GM12878 (cell line): ENCODE data around the gene SLC7A10.

Source experiments
- NR2C2 ChIP-seq: IDR thresholded peaks from 2 replicates; pipeline ENCODE4 v1.6.1; 2011; ENCODE audit warnings: borderline replicate concordance, low read depth; ENCODE audit not compliant: control insufficient read depth, insufficient read length
- POLR2A ChIP-seq: IDR thresholded peaks from 2 replicates; pipeline ENCODE4 v1.6.1; 2011; ENCODE audit warnings: low read depth, mild to moderate bottlenecking, low read length
- POLR2AphosphoS2 ChIP-seq: IDR thresholded peaks from 2 replicates; pipeline ENCODE4 v1.6.1; 2011; ENCODE audit warnings: low read depth, mild to moderate bottlenecking, low read length, improper control_type of control experiment, moderate library complexity
- POLR2AphosphoS5 ChIP-seq: IDR thresholded peaks from 2 replicates; pipeline ENCODE4 v1.6.1; 2011; ENCODE audit warnings: mild to moderate bottlenecking, low read length, inconsistent platforms
- RFX5 ChIP-seq: IDR thresholded peaks from 2 replicates; pipeline ENCODE4 v1.6.1; 2011; ENCODE audit warnings: low read depth, low read length, improper control_type of control experiment
- SIN3A ChIP-seq: IDR thresholded peaks from 2 replicates; pipeline ENCODE4 v1.6.1; 2012; ENCODE audit warnings: low read depth, low read length, improper control_type of control experiment
- ZNF274 ChIP-seq: IDR thresholded peaks from one replicate; pipeline ENCODE4 v1.8.0; 2011; ENCODE audit not compliant: insufficient read length, insufficient read depth
- TF ChIP-seq, protein P1 (sequence below): IDR thresholded peaks from 2 replicates; pipeline ENCODE4 v1.6.1; 2012; ENCODE audit warnings: low read depth, low read length, improper control_type of control experiment
- TF ChIP-seq, protein P2 (sequence below), 3 experiments: IDR thresholded peaks in 2 of 3; conservative IDR thresholded peaks in 1 of 3; 2 replicates each; pipeline ENCODE4 v1.5.1; 2011; ENCODE audit warnings: low read depth in 3 of 3, low read length in 3 of 3, mild to moderate bottlenecking in 3 of 3, control low read depth in 2 of 3, moderate library complexity in 2 of 3, inconsistent platforms in 1 of 3, mixed read lengths in 1 of 3; ENCODE audit not compliant: control insufficient read depth in 2 of 3, insufficient read depth in 1 of 3; ENCODE audit errors: extremely low read depth in 1 of 3

DNA sequence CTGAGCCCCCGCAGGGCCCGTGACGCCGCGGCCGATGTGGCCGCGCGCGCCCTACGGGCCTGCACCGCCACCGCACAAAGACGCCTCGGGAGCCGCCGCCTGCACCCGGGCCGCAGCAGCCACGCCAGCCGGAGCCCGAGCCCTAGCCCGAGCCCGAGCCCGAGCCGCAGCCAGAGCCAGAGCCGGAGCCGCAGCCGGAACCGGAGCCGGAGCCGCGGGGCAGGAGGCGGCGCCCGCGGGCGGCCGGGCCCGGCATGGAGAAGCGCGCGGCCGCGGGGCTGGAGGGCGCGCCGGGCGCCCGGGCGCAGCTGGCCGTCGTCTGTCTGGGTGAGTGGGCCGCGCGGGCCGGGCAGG, 31.1 kb downstream of the SLC7A10 start:
- TF ChIP-seq, protein P1, sequence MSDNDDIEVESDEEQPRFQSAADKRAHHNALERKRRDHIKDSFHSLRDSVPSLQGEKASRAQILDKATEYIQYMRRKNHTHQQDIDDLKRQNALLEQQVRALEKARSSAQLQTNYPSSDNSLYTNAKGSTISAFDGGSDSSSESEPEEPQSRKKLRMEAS, result no peak
- TF ChIP-seq POLR2AphosphoS5 (no peak), POLR2AphosphoS2 (no peak), POLR2A (no peak), NR2C2 (no peak), SIN3A (no peak), RFX5 (no peak), ZNF274 (no peak)
- TF ChIP-seq, protein P2, sequence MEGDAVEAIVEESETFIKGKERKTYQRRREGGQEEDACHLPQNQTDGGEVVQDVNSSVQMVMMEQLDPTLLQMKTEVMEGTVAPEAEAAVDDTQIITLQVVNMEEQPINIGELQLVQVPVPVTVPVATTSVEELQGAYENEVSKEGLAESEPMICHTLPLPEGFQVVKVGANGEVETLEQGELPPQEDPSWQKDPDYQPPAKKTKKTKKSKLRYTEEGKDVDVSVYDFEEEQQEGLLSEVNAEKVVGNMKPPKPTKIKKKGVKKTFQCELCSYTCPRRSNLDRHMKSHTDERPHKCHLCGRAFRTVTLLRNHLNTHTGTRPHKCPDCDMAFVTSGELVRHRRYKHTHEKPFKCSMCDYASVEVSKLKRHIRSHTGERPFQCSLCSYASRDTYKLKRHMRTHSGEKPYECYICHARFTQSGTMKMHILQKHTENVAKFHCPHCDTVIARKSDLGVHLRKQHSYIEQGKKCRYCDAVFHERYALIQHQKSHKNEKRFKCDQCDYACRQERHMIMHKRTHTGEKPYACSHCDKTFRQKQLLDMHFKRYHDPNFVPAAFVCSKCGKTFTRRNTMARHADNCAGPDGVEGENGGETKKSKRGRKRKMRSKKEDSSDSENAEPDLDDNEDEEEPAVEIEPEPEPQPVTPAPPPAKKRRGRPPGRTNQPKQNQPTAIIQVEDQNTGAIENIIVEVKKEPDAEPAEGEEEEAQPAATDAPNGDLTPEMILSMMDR (IDR thresholded peaks at IDR 0.05 in 2 of 3, conservative IDR thresholded peaks at IDR 0.05 in 1 of 3; ENCODE audit: control insufficient read depth in 2 of 3, extremely low read depth in 1 of 3, insufficient read depth in 1 of 3, low read depth in 3 of 3, low read length in 3 of 3), result no peak
